Measurements from ENCODE around the gene MAP3K1.

MAP3K1 gene

GRCh38 chr5:56851258-56851941 is 36.1 kb downstream of the MAP3K1 start:
- DNase-seq = no peak
- no peaks in the 10 kb centered on the region for H3K36me3 ChIP-seq

GRCh38 chr5:56852228-56853000 is 37.1 kb downstream of the MAP3K1 start:
- H3K36me3 ChIP-seq = no peaks in the 10 kb centered on the region
- no peak overlapping the region for H3K4me3 ChIP-seq (ENCODE audit: low read depth, low read length)
- no peak for DNase-seq
- no peak for TF ChIP-seq CTCF (IDR thresholded peaks at IDR 0.05; ENCODE audit: low read depth, low read length)
- no peak overlapping the region for H3K27ac ChIP-seq
- no peaks in the 10 kb centered on the region for H3K9me3 ChIP-seq (ENCODE audit: severe bottlenecking)
- H3K27me3 ChIP-seq (ENCODE audit: insufficient read depth, low read depth, severe bottlenecking) = no peaks in the 10 kb centered on the region

More at GRCh38 chr5:56851258-56851941, 36.1 kb downstream of the MAP3K1 start:
- no peak overlapping the region for H3K27ac ChIP-seq
- H3K27me3 ChIP-seq (ENCODE audit: insufficient read depth, low read depth, severe bottlenecking) = no peaks in the 10 kb centered on the region
- no peak overlapping the region for H3K4me3 ChIP-seq (ENCODE audit: low read depth, low read length)
- no peaks in the 10 kb centered on the region for H3K9me3 ChIP-seq (ENCODE audit: severe bottlenecking)
- TF ChIP-seq CTCF (IDR thresholded peaks at IDR 0.05; ENCODE audit: low read depth, low read length) = no peak

- no peak for DNase-seq
- Histone ChIP-seq H3K9me3 (ENCODE audit: severe bottlenecking) (no peaks in the 10 kb centered on the region), H3K27me3 (ENCODE audit: insufficient read depth, low read depth, severe bottlenecking) (no peaks in the 10 kb centered on the region), H3K4me3 (ENCODE audit: low read depth, low read length) (no peak overlapping the region), H3K27ac (no peak overlapping the region), H3K36me3 (no peaks in the 10 kb centered on the region; the same call in 1 of the 2 replicates)
- no peak for TF ChIP-seq CTCF (IDR thresholded peaks at IDR 0.05; ENCODE audit: low read depth, low read length)
These were observed 38.3 kb downstream of the MAP3K1 start for GRCh38 chr5:56853698-56854097.

GRCh38 chr5:56854920-56855319 is 39.6 kb downstream of the MAP3K1 start:
- no peak overlapping the region for H3K27ac ChIP-seq

GRCh38 chr5:56856541-56857178 is 41.3 kb downstream of the MAP3K1 start:
- Histone ChIP-seq H3K4me3 (ENCODE audit: low read depth, low read length) (no peak overlapping the region), H3K27ac (no peak overlapping the region), H3K27me3 (ENCODE audit: insufficient read depth, low read depth, severe bottlenecking) (no peaks in the 10 kb centered on the region), H3K9me3 (ENCODE audit: severe bottlenecking) (no peaks in the 10 kb centered on the region), H3K36me3 (peaks cover 15% of the 10 kb centered on the region)
- no peak for DNase-seq
- TF ChIP-seq CTCF (IDR thresholded peaks at IDR 0.05; ENCODE audit: low read depth, low read length) = no peak

More at GRCh38 chr5:56854920-56855319, 39.6 kb downstream of the MAP3K1 start:
- Histone ChIP-seq H3K4me3 (ENCODE audit: low read depth, low read length) (no peak overlapping the region), H3K36me3 (peaks cover 4% of the 10 kb centered on the region), H3K27me3 (ENCODE audit: insufficient read depth, low read depth, severe bottlenecking) (no peaks in the 10 kb centered on the region), H3K9me3 (ENCODE audit: severe bottlenecking) (no peaks in the 10 kb centered on the region)
- TF ChIP-seq CTCF (IDR thresholded peaks at IDR 0.05; ENCODE audit: low read depth, low read length) = no peak
- no peak for DNase-seq
